SIG-M5 treated with dmso at 0.1 percent for 504 hours (cell line): Measurements from ENCODE around the gene CORO6.

ENCODE experiments used
- DNase-seq: peaks from one replicate; lab custom pipeline; 2025; ENCODE audit not compliant: unreplicated experiment; lab: John Stamatoyannopoulos, UW

Gene CORO6

DNA sequence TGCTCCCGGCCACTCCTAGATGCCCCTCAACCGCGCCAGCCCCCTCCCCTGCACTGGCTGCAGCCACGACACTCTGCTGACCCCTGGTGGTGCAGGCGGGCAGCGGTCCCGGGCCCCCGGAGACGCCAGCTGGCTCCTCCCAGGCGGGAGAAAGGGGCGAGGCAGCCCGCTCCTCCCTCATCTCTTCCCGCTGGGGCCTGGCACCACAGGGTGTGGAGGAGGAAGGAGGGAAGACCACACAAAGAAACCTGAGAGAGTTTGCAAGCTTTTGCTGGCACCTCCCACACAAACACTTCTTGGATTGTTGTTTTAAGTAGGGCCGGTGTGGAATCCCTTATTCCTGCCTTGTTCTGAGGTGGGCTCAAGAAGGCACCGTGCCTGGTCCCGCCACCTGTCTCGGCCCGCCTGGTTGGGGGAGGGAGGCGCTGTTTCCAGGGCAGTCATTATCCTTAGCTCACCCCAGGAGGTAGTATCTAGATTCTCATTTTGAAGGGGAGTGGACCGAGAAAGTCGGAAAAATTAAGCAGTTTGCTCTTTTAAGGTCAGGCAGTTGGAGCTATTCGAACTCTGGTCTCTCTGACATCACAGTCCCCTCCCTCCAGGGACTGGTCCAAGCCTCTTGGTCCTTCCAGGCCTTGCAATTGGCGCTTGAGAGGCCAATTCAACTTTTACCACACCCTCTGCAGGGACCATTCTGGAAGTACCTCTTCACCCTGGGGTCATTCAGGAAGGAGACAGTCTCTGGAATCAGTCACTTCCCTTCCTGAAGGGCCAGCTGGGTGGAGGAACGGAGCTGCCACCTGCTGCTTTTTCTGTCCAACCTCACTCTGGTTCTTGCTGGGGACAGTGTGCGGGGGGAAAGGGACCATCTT is 30.7 kb downstream of the CORO6 start:
- peak; percentile 78 for DNase-seq

DNA sequence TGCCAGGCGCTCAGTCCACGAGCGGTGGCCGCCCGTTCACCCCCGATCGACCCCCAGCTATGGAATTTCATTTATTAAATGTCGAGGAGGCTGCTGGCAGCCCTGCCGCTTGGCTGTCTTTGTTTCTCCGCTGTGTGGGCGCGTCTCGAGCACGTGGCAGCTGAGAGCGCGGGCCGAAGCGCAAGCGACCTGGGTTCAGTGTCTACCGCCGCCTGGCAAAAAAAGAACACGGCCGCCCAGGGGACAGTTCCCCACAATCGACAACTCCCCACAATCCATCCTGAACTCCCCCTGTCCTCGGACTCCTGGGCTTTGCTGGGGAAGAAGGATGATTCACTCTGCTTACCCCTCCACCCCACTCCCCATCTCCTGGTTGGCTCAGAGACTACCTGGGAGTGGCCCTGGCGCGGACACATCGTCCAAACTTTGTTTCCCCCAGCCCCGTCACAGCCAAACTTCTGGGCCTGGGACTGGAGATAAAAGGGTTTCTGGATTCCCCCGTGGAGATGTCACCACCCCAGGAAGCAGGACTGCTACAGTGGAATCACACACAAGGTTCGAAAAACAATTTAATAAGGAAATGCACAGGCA is 31.5 kb downstream of the CORO6 start:
- DNase-seq: no peak

DNA sequence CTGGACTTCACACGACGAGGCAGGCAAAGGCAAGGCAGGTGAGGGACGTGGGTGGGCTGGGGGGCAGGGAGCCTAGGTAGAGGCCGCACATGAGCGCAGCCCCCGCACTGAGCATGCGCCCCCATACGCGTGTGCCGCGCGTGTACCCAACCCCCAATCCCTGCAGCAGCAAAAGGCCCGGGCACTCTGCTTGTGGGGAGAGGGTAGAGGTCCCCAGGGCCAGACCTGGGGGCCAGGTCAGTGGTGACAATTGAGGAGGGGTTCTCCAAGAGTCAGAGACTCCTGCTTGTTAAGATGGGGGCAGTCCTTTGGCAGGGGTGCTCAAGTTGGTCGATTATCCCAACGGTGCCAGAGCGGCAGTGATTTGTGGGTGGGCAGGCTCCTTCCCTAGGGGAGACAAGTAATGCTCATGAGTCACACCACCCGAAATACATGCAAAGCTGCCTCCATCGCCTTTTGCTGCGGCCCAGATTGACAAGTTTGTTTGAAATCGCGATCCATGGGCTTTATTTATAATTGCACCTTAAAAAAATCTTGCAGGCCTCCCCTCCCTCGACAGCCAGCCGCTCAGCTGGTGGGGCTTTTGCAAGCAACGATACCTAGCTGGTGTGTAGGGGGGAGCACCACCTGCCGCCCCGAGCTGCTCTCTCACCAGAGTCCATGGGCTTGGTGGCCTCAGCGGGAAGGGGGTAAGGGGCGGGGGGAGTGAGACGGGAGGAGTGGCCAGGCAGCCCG is 32.1 kb downstream of the CORO6 start:
- no peak for DNase-seq

DNA sequence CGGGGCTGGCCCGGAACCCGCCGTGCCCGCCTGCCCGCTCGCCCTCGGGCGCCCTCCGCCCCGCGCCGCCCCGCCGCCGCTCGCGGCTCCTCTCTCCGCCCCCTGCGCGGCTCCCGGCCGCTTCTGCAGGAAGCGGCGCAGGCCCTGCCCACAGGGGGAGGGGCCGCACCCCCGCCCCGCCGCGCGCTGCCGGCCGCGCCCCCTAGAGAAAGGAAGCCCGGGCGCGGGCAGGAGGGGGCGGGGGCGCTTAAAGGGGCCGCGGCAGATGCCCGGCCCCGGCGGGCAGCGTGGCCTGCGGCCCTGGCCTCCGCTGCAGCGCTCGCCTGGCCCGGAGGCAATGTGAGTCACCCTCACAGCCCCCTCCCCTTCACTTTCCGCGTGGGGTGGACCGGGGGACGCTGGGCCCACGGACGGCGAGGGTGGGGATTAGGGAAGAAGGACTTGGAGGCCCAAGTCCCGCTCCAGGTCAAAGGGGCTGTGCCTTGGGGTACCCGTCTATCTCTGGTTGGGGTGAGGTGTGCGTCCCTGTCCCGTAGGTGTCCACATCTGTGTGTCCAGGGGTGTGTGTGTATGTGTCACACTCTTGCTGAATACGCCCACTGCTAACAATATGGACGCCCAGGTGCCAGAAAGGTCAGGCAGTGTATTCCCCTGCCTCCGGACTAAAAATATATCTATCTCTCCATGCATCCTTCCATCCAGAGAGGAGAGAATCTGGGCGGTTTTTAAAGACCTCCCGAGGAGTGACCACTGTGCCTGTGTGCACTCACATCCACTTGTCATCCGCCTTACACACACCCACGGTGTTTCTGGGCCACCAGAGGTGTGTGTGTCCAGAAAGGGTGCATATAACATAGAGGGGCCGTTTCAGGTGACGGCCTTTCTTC is 32.9 kb downstream of the CORO6 start, which contains the start of gene GIT1:
Gene GIT1, minus strand, starts transcription at position 125 of the 887 bp plus-strand sequence. CDS start 270 bp downstream, outside the sequence.
- peak; percentile 86 for DNase-seq

DNA sequence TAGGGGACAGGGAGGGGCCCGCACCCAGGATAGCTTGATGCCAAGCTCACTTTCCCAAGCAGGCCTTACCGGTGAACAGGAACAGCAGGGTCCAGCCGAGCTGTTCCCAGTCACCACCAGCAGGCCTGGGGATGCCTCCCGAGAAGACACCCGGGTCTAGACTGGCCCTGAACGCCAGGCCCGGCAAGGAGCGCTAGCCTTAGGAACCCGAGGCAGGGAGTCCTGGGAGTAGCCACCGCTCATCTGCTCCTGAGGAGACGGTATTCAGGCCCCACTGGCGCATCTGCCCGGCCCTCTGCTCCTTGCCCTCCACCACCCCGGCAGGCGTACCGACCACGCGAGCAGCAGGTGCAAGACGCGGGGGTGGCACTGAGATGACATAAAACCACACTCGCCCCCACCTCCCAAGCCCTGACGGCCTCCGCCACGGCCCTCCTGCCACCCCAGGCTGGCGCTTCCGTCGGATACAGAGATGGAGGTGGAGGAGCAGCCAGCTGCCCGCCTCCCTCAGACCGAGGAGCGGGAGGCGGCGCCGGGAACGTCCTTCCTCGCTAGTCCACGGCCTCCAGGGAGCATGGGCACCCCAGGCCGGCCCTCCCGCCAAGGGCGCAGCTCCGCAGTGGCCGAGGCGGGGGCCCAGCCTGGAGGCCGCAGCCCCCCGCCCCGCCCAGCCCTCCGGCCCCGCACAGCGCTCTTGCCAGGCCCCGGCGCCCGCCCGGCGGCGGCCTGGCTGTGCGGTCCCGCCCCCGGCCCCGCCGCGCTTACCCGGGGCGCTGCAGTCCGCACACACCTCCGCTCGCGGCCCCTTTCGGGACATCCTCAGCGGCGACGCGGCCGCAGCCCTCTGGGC is 33.9 kb downstream of the CORO6 start:
- peak; percentile 29 for DNase-seq

DNA sequence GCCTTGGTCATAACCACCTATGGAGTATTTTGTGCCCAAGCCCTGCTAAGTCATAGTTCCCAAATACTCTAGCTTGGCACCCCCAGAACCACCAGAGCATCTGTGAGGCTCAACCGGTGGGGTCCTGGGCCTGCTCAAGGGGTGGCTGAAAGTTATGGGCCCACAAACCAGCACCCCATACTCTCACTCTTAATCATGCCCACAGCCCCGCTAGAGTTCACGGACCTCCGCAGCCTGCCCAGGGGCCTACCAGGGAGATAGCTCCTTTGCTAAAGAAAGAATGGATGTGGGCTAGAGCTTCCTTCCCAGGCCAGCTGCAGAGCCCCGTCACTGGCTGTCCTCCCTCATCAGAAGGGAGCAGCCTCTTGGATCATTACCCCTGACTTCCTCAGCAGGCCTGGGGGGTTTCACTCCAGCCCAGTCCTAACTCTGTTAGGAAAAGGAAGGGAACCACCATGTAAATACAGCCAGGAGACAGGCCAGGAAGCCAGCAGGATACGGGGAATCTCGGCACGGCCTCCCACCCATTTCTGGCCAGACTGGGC is 34.6 kb downstream of the CORO6 start:
- no peak for DNase-seq

DNA sequence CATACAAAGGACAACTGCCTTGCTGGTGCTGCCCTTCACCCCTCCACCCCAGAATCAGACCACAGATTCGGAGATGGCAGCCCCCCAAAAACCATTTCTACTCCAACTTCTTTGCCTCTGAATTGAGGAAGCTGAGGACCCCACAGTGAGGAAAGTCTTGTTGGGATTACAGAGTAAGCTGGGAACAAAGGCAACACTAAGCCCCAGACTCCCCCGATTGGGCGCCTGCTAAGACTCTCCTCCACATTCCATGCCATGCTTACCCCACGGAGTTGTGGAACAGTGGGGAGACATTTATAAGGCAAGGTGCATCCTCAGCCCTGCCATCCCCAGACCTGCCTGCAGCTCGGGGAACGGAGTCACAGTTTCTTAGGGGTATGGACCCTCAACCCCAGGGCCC is 35.1 kb downstream of the CORO6 start:
- DNase-seq: no peak

DNA sequence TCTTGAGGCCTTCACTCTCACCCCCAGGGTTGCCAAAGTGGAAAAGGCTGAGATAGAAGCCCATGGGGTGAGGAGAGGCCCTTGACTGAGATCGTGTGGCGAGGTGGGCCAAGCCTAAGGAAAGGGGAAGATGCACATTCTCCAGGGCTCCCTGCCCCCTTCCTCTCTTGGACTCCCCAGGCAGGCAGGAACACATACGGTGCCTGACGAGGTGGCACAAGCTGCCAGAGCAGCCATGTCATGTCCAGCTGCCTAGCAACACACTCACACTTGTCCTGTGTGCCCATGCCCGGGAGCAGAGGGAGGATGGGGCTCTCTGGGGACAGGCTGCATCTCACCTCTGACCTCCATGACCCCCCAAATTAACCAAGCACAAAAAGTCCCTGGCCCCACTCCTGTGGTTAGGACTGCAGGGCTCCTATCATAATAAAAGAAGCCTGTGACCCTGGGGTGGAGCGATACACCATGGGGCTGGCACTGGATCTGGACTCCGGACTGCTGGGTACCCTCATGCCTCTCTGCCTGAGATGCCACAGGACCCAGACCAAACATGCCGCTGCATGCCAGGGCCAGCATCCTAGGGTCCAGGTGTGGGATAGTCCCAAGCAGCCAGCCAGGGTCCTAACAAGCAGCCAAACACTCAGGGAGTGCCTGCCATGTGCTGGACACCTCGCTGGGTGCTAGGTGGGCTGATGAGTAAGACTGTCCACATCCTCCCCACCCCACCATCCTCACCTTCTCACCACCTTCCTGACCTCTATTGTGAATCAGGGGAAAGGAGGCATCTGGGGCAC is 35.8 kb downstream of the CORO6 start:
- no peak for DNase-seq

DNA sequence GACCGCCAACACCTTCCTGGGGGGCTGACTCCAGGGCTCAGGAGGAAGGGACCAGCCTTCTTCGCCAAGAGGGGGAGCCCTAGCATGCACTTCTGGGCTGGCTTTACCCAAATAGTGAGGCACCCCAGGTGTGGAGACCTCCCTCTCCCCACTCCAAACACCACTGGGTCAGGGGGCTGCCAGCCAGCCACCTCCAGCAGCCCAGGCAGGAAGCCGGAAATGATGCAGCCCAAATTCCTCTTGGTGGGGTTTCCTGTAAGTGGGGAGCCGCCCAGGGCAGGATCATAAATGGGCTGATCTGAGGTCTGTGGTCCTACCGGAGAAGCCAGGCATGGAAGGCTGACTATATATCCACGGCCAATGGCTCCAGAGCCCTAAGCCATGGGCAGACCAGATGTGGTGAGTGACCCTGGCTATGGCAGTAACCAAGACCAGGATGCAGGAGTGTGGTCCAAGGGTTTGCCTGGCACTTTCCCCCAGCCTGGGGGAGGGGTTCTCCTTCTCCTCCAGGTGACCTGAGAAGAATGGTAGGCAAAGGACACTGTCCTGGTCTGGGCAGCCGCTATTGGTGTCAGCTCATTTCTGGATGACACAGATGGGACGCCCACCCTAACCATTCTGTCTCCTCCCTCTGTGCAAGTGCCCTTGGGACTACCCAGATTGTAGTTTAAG is 37.5 kb downstream of the CORO6 start:
- DNase-seq: no peak

DNA sequence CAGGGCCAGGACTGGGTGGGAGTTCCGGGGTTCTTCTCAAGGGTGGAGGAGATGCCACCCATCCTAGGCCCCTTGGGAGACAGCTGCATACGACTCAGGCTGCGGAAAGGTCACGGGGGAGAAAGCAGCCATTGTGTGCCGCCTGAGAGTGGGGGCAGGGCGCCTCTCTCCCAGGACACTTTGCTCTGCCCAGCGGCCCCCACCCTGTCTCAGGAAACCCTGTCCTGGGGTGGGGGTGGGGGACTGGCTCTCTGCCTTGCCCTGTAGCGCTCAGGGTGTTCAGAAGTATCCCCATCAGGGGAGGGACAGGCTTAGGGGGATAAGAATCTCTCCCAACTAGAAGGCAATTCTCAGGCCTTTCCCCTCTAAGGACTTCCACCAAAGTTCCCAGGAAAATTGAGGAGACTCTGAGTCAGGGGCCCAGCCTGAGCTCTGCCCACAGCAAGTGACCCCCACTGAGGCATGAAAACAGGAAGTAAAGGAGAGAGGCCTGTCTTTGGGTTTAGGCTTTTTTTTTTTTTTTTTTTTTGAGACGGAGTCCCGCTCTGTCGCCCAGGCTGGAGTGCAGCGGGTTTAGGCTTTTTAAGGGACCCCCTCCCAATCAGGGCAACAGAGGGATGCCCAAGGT is 38.1 kb downstream of the CORO6 start:
- DNase-seq: no peak

DNA sequence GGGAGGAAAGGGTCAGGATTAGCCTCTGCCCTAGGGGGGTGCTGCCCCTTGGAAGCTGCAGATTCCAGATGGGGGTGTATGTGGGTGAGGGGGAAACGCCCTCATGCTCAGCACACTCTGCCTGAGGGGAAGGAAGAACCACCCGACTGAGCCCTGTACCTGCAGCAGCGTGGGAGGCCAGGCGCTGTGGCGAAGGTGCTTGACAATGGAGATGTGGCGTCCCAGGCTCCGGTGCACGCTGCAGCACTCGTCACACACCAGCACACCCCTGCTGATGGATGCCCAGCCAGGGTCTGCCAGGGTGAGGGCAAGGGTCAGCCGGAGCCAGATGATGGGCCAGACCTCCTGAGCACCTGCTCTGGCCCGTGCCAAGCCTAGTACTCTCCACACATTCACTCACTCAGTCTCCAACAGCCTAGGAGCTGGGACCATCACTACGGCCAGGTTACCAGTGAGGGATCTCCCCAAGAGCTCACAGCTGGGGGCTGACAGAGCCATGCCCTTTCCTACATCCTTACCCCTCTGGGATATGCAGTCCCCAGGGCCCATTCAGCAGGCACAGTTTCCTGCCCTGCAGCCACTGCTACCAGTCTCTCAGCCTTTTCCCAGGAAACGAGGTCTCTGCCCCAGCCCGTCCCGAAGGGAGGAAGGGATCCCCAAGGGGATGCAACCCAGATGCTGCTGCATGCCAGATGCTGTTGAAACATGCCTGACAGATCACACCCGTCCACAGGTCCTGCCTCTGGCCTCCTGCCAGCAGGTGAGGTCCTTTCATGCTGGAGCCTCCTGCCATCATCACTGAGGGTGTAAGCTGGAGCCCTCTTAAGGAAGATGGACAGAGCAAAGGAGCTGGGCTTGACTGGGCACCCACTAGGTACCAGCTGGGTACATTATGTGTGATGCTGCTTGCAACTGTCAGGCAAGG is 39.1 kb downstream of the CORO6 start:
- DNase-seq: no peak

DNA sequence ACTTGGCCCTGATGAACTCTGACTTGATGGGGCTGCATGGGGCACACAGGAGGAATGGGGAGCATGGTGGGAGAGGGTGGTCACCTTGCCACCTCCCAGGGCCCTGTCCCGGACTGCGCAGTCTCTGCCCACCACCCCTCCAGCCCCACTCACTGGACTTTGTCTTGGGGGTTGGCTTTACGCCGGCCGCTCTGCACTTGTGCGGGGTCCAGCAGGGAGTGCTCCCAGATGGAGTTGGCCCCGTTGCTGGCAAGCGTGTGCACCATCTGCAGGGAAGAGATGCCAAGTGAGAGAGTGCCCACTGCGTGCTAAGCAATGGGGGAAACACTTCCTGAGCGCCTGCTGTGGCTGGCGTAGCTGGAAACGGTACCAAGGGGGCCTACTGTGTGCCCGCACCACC is 39.9 kb downstream of the CORO6 start:
- no peak for DNase-seq

DNA sequence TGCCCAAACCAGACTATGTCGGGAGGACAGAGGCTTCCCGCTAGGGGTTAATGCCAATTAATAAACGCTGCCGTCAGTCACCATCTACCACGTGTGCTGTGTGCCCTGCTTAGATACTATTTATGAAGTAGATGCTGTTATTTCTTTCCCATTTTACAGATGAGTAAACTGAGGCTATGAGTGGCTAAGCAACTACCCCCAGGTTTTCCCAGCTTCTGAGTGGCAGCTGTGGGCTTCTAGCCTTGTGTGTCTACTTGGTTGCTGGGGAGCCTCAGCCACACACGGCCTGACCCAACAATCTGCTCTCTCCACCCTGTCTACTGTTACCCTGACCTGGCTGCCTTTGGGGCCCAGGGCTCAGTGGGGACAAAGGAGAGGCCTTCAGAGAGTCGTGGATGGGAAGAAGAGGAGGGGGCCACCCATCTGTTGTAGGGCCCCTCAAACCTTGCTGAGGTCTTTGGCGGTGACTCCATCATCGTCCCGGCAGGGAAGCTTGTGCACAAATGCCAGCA is 40.4 kb downstream of the CORO6 start:
- DNase-seq: no peak

DNA sequence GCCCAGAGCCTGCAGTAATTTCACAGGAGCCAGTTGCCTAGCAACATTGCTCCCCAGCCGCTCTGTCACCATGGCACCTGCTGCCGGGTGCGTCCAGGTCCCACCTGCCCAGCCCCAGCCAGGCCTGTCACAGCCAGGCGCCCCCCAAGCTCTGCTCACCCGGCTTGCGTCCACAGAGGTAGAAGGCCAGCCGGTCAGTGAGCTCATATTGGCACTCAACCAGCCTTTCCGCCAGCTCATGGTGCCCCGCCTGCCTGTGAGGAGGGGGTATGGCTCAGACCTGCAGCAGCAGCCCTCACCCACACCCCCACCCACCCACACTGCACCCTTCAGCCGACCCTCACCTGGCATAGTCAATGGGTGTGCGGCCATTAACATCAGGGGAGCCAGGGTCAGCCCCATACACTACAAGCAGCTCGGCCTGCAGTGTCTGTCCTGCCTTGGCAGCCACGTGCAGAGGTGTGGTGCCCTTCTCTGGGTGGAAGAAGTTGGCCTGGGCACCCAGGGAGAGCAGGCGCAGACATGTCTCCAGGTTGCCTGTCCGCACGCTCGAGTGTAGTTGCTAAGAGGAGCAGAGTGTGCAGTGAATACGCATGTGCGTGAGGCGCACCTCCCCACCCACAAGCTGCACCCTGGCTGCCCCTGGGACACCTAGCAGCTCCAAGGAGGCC is 41.0 kb downstream of the CORO6 start:
- no peak for DNase-seq

DNA sequence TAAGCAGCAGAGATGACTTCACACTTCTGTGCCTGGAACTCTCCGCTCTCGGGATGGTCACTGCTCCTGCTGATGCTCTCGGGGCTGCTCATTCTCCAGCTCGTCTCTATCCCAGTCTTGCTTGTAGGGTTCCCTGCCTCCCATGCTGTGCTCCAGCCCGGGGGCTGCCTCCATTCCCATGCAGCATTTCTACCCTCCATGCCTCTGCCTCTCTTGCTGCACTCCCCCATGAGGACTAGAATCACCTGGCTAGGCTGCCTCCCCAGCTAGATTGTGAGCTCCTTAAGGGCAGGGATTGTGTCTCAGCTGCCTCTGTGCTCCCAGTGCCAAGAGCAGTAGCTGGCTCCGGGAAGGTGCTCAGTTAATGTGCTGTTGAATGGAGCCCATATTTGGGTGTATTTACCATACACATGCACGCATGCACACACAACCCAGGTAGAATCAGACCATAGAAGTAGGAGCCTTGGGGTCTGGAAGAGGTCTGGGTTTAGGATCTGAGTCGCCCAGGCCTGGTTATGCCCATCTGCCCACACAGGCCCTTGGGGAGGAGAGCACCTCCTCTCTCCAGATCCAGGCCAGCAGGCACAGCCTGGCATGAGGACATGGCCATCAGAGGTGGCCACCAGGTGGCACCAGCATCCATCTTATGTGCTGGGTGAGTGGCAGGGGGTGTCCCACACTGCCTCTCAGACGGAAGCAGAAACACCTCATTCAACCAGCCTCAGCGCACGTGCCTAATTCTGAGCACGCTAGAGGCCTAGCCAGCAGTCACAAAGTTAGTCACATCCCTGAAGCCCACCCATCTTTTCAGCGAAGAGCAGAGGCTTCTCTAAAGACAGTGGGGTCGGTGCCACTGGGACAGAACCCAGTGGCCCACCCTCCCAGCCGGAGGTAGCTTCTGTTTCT is 42.6 kb downstream of the CORO6 start:
- DNase-seq: peak; percentile 79
